Left lung (tissue), 10 donors: ENCODE data around the gene ANXA10. TPM values are rescaled to one million over a fixed set of nuclear protein-coding genes. Genes with fewer than 3 reads are reported as not detected.

Experiments
- ATAC-seq: fragments of 200-7000 bp; cut with Tn5 transposase; one replicate; pipeline ENCODE4 v1.9.1; 2020; ENCODE audit warnings: moderate library complexity
- DNase-seq, 4 donors: peaks; one replicate each; pipeline ENCODE4 v3.0.0-alpha.2; 2013 to 2020
- H3K27ac ChIP-seq, 2 donors: fragments of 200-600 bp; sonication (generic) in 1 of 2; one replicate each; pipeline versions ENCODE4 v1.5.0 to v1.8.0; 2020 to 2021
- H3K27me3 ChIP-seq, 2 donors: fragments of 200-600 bp; sonication (generic) in 1 of 2; one replicate each; pipeline versions ENCODE4 v1.5.0 to v1.8.0; 2020 to 2021
- H3K36me3 ChIP-seq, 2 donors: fragments of 200-600 bp; sonication (generic) in 1 of 2; one replicate each; pipeline versions ENCODE4 v1.5.0 to v1.8.0; 2020 to 2021
- H3K4me1 ChIP-seq, 2 donors: fragments of 200-600 bp; one replicate each; pipeline ENCODE4 v1.8.0; 2021
- H3K4me3 ChIP-seq, 2 donors: fragments of 200-600 bp; sonication (generic) in 1 of 2; one replicate each; pipeline versions ENCODE4 v1.5.0 to v1.8.0; 2020 to 2021; ENCODE audit warnings: mild to moderate bottlenecking in 1 of 2
- H3K9me3 ChIP-seq, 2 donors: fragments of 200-600 bp; sonication (generic) in 1 of 2; one replicate each; pipeline versions ENCODE4 v1.5.0 to v1.8.0; 2020 to 2021
- CTCF ChIP-seq, 2 donors: fragments of 200-600 bp; sonication (generic) in 1 of 2; IDR thresholded peaks; one replicate each; pipeline versions ENCODE4 v1.5.0 to v1.8.0; 2021; ENCODE audit warnings: antibody characterized with exemption in 2 of 2
- intact Hi-C, 2 donors: fragments of 100-400 bp; cut with DNase I; formaldehyde crosslinking; loops; one replicate each; pipeline versions ENCODE4 v1.11.2 to v1.14.2; 2022
- polyA plus RNA-seq, 6 donors: library from polyadenylated mRNA; unstranded; fragments of 120-200 nt; gene quantifications; one replicate each; pipeline ENCODE4 v1.2.1, GENCODE V29; 2013; ENCODE audit not compliant: insufficient read length in 6 of 6
- total RNA-seq, 2 donors: library from RNA; stranded (reverse); fragmentation: NEBNext Ultra II Directional; extraction: Animal tissue kit (Norgen Biotek cat#: 25700); gene quantifications; one replicate each; pipeline ENCODE4 v1.2.1, GENCODE V29; 2021
- donor health status: DM: no; HTN: yes; CAD: no.
- donor health status: DM: no; HTN: no; CAD: no.

The ANXA10 gene
- total and polyA plus RNA-seq, 8 donors = 0.25 to 0.63 (median 0.47) TPM; not detected in 5

- ATAC-seq (no peak), DNase-seq (no peak)
- Histone ChIP-seq H3K4me1 (no peaks in the 10 kb centered on the region), H3K4me3 (no peak overlapping the region), H3K9me3 (no peaks in the 10 kb centered on the region), H3K36me3 (no peaks in the 10 kb centered on the region), H3K27me3 (no peaks in the 10 kb centered on the region), H3K27ac (no peak overlapping the region)
- intact Hi-C loops = no loop called here
- no peak for TF ChIP-seq CTCF (IDR thresholded peaks at IDR 0.05)
Observed at GRCh38 chr4:168124008-168124641, 31.8 kb downstream of the ANXA10 start.

GRCh38 chr4:168126952-168127351 lies 34.6 kb downstream of the ANXA10 start:
- no peaks in the 10 kb centered on the region for H3K9me3 ChIP-seq
- H3K4me3 ChIP-seq = no peak overlapping the region
- TF ChIP-seq CTCF (IDR thresholded peaks at IDR 0.05) = no peak
- no peak for DNase-seq
- intact Hi-C loops = no loop called here
- H3K36me3 ChIP-seq = no peaks in the 10 kb centered on the region
- no peak for ATAC-seq
- H3K27me3 ChIP-seq = no peaks in the 10 kb centered on the region
- no peak overlapping the region for H3K27ac ChIP-seq
- H3K4me1 ChIP-seq = no peaks in the 10 kb centered on the region

- DNase-seq (no peak), ATAC-seq (no peak)
- Histone ChIP-seq H3K27me3 (no peaks in the 10 kb centered on the region), H3K4me1 (no peaks in the 10 kb centered on the region), H3K9me3 (no peaks in the 10 kb centered on the region), H3K4me3 (no peak overlapping the region), H3K27ac (no peak overlapping the region), H3K36me3 (no peaks in the 10 kb centered on the region)
- no peak for TF ChIP-seq CTCF (IDR thresholded peaks at IDR 0.05)
- intact Hi-C loops = no loop called here
Observed at GRCh38 chr4:168128601-168129000, 36.3 kb downstream of the ANXA10 start.

GRCh38 chr4:168129046-168129772 lies 36.9 kb downstream of the ANXA10 start:
- no peak for ATAC-seq
- Histone ChIP-seq H3K27ac (no peak overlapping the region), H3K27me3 (no peaks in the 10 kb centered on the region), H3K9me3 (no peaks in the 10 kb centered on the region), H3K4me3 (no peak overlapping the region), H3K36me3 (no peaks in the 10 kb centered on the region), H3K4me1 (no peaks in the 10 kb centered on the region)
- intact Hi-C loops = no loop called here
- DNase-seq = no peak
- TF ChIP-seq CTCF (IDR thresholded peaks at IDR 0.05) = no peak

GRCh38 chr4:168129802-168130201 lies 37.5 kb downstream of the ANXA10 start:
- no peaks in the 10 kb centered on the region for H3K27me3 ChIP-seq
- no peak overlapping the region for H3K27ac ChIP-seq
- no peaks in the 10 kb centered on the region for H3K4me1 ChIP-seq
- TF ChIP-seq CTCF (IDR thresholded peaks at IDR 0.05) = no peak
- H3K36me3 ChIP-seq = no peaks in the 10 kb centered on the region
- H3K4me3 ChIP-seq = no peak overlapping the region
- intact Hi-C loops = no loop called here
- no peak for ATAC-seq
- H3K9me3 ChIP-seq = no peaks in the 10 kb centered on the region
- DNase-seq = no peak
